DOHH2 (cell line): Measurements from ENCODE around the gene PLEKHG5.

Experiments used
- CTCF ChIP-seq: fragments of 200-600 bp; sonication (generic); IDR thresholded peaks from one replicate; pipeline ENCODE4 v1.5.1; 2014; ENCODE audit warnings: antibody characterized with exemption, mild to moderate bottlenecking, low read depth, low read length; ENCODE audit not compliant: poor library complexity, severe bottlenecking
- EZH2phosphoT487 ChIP-seq: fragments of 200-600 bp; sonication (generic); IDR thresholded peaks from 2 replicates; pipeline ENCODE4 v1.6.1; 2017; ENCODE audit warnings: borderline replicate concordance, mild to moderate bottlenecking, antibody characterized with exemption, low read length, moderate library complexity, mixed read lengths

GRCh38 chr1:6426972-6427350 is 64.5 kb downstream of the PLEKHG5 start:
- TF ChIP-seq CTCF (no peak), EZH2phosphoT487 (no peak)
